Fibroblast of lung (primary cell): ENCODE data around the gene ALDH3B2. TPM values are rescaled to one million over a fixed set of nuclear protein-coding genes. Genes with fewer than 3 reads are reported as not detected.
"Not testable (repeated sequence)": the region's sequence is repeated elsewhere in the genome, so short reads cannot be mapped to it uniquely, and the experiment has no call there.

Source experiments
- DNase-seq, 2 donors: peaks; one replicate each; pipeline versions ENCODE4 v3.0.0 to v3.0.0-alpha.2; 2010; ENCODE audit warnings: low read depth in 2 of 2
- H2AFZ ChIP-seq: 2 replicates; pipeline ENCODE4 v1.5.1; 2012; ENCODE audit warnings: low read length, control low read depth, inconsistent platforms
- H3K27ac ChIP-seq: 2 replicates; pipeline ENCODE4 v1.5.1; 2011; ENCODE audit warnings: low read length, control low read depth; ENCODE audit not compliant: insufficient read depth
- H3K27me3 ChIP-seq: 2 replicates; pipeline ENCODE4 v1.5.1; 2011; ENCODE audit warnings: mild to moderate bottlenecking, low read length; ENCODE audit not compliant: control insufficient read depth, insufficient read depth
- H3K36me3 ChIP-seq: 2 replicates; pipeline ENCODE4 v1.5.1; 2011; ENCODE audit warnings: low read length; ENCODE audit not compliant: control insufficient read depth, insufficient read depth
- H3K4me1 ChIP-seq: 2 replicates; pipeline ENCODE4 v1.5.1; 2011; ENCODE audit warnings: low read length; ENCODE audit not compliant: control insufficient read depth, insufficient read depth; ENCODE audit errors: extremely low read depth
- H3K4me2 ChIP-seq: 2 replicates; pipeline ENCODE4 v1.5.1; 2011; ENCODE audit warnings: low read length, control low read depth; ENCODE audit not compliant: insufficient read depth; ENCODE audit errors: extremely low read depth
- H3K4me3 ChIP-seq, 4 experiments: fragments of 200-600 bp in 1 of 4; sonication (generic) in 1 of 4; replicated peaks in 1 of 4; 2 replicates each; pipeline ENCODE4 v1.5.1; 2011 to 2016; ENCODE audit warnings: low read length in 4 of 4, low read depth in 3 of 4, mild to moderate bottlenecking in 3 of 4, control low read depth in 2 of 4, inconsistent platforms in 1 of 4, mixed read lengths in 1 of 4; ENCODE audit not compliant: insufficient read depth in 1 of 4; ENCODE audit errors: control extremely low read depth in 1 of 4
- H3K79me2 ChIP-seq: 2 replicates; pipeline ENCODE4 v1.5.1; 2012; ENCODE audit warnings: mild to moderate bottlenecking, low read length, inconsistent platforms; ENCODE audit not compliant: control insufficient read depth, insufficient read depth
- H3K9ac ChIP-seq: 2 replicates; pipeline ENCODE4 v1.5.1; 2011; ENCODE audit warnings: mild to moderate bottlenecking, low read length, control low read depth; ENCODE audit not compliant: insufficient read depth
- H3K9me3 ChIP-seq: 2 replicates; pipeline ENCODE4 v1.5.1; 2012; ENCODE audit warnings: low read depth, low read length; ENCODE audit not compliant: control insufficient read depth, insufficient read depth
- H4K20me1 ChIP-seq: 2 replicates; pipeline ENCODE4 v1.5.1; 2011; ENCODE audit warnings: low read length; ENCODE audit not compliant: control insufficient read depth, insufficient read depth; ENCODE audit errors: extremely low read depth
- CTCF ChIP-seq, 2 donors: IDR thresholded peaks in 1 of 2; conservative IDR thresholded peaks in 1 of 2; 1 replicate in 1 of 2; 2 replicates in 1 of 2; pipeline ENCODE4 v1.5.1; 2011 to 2012; ENCODE audit warnings: low read length in 2 of 2, control low read depth in 1 of 2, inconsistent platforms in 1 of 2, low read depth in 1 of 2, mild to moderate bottlenecking in 1 of 2
- EZH2 ChIP-seq: IDR thresholded peaks from 2 replicates; pipeline ENCODE4 v1.5.1; 2012; ENCODE audit warnings: low read length, control low read depth, mild to moderate bottlenecking; ENCODE audit errors: missing control alignments
- polyA plus RNA-seq, 2 donors: library from polyadenylated mRNA; depleted of rRNA in 1 of 2; stranded (reverse) in 1 of 2; unstranded in 1 of 2; fragments of >200 nt; gene quantifications; 2 replicates each; pipeline ENCODE4 v1.2.1, GENCODE V29; 2011 to 2012; ENCODE audit warnings: missing spikeins in 1 of 2
- total RNA-seq: library from RNA; depleted of rRNA; stranded (reverse); fragments of >200 nt; gene quantifications from 2 replicates; pipeline ENCODE4 v1.2.1, GENCODE V29; 2014

The ALDH3B2 gene
- total and polyA plus RNA-seq, 2 donors (not counting 1 experiment from before 2014, with no cell fraction given), result not detected

DNA sequence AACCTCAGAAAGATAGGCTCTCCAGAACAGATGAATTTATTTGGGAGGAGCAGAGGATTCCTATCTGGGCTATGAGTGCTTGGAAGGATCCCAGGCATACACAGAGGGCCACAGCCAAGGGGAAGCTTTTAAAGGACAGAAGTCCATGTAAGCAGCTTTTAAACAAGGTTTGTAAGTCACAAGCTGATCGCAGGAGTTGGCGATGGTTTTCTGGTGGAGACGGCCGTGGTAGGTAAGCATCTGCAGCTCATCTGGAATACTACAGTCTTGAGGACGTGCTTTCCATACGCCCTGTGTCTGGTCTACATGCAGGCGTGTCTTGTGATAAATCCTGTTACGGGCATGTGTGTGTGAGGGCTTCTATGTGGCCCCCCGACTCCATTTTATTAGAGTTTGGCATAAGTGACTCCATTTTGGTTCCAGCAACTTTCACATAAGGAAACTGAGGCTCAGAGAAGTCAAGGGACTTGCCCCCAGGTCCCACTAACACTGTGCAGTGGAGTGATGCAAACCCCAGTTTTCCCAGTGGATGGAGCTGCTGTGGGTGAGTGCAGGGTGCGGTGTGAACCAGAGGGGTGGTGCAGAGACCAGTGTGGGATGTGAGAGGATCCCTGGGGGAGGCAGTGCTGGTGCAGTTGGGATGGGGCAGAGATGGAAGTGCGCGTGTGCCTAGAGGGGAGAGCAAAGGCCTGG, 12.1 kb downstream of the ALDH3B2 start:
- H4K20me1 ChIP-seq, result no peaks in the 10 kb centered on the region
- no peak for DNase-seq
- no peaks in the 10 kb centered on the region for H3K9me3 ChIP-seq
- H3K79me2 ChIP-seq, result no peaks in the 10 kb centered on the region
- no peaks in the 10 kb centered on the region for H3K4me1 ChIP-seq
- H3K9ac ChIP-seq, result no peak overlapping the region
- no peaks in the 10 kb centered on the region for H3K27me3 ChIP-seq
- H3K36me3 ChIP-seq, result no peaks in the 10 kb centered on the region
- H3K4me2 ChIP-seq, result no peak overlapping the region
- no peak for TF ChIP-seq EZH2
- no peak for TF ChIP-seq CTCF (conservative IDR thresholded peaks at IDR 0.05 in 1 of 2, IDR thresholded peaks at IDR 0.05 in 1 of 2; ENCODE audit: low read depth in 1 of 2, low read length in 2 of 2)
- no peak overlapping the region for H3K27ac ChIP-seq
- H2AFZ ChIP-seq, result no peak overlapping the region
- no peak overlapping the region for H3K4me3 ChIP-seq

DNA sequence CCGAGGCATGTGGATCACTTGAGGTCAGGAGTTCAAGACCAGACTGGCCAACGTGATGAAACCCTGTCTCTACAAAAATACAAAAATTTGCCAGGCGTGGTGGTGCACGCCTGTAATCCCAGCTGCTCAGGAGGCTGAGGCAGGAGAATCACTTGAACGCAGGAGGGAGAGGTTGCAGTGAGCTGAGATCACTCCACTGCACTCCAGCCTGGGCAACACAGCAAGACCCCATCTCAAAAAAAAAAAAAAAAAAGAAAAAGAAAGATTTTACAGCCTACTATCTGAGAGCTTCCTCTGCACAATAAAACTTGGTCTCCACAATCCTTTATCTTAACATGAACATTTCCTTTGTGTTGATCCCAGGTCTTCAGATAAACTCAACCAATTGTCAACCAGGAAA, 13.7 kb downstream of the ALDH3B2 start:
- H3K36me3 ChIP-seq, H3K79me2 ChIP-seq, H3K9ac ChIP-seq, H4K20me1 ChIP-seq, H3K4me2 ChIP-seq, H3K27me3 ChIP-seq, H3K4me1 ChIP-seq, H3K9me3 ChIP-seq, DNase-seq, H3K4me3 ChIP-seq, H2AFZ ChIP-seq, H3K27ac ChIP-seq: not testable (repeated sequence)

DNA sequence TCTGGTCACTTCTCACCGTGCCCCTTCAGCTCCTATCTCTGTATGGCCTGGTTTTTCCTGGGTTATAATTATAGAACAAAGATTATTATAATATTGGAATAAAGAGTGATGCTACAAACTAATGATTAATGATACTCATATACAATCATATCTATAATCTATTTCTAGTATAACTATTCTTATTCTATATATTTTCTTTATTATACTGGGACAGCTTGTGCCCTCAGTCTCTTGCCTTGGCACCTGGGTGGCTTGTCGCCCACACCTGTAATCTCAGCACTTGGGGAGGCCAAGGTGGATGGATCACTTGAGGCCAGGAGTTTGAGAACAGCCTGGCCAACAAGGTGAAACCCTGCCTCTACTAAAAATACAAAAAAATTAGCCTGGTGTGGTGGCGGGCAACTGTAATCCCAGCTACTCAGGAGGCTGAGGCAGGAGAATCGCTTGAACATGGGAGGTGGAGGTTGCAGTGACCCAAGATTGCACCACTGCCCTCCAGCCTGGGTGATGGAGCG, 14.7 kb downstream of the ALDH3B2 start:
- H3K27ac ChIP-seq, H3K4me1 ChIP-seq, H4K20me1 ChIP-seq, H3K4me2 ChIP-seq, H3K36me3 ChIP-seq, H3K27me3 ChIP-seq, DNase-seq, H3K79me2 ChIP-seq, H2AFZ ChIP-seq, H3K4me3 ChIP-seq, H3K9ac ChIP-seq, H3K9me3 ChIP-seq: not testable (repeated sequence)

GRCh38 chr11:67657300-67657699, 17.1 kb downstream of the ALDH3B2 start:
- no peak for DNase-seq
- Histone ChIP-seq H3K4me2 (no peak overlapping the region), H3K79me2 (no peaks in the 10 kb centered on the region), H4K20me1 (no peaks in the 10 kb centered on the region), H3K4me3 (no peak overlapping the region), H3K27ac (no peak overlapping the region), H3K27me3 (no peaks in the 10 kb centered on the region), H3K4me1 (no peaks in the 10 kb centered on the region), H3K9me3 (no peaks in the 10 kb centered on the region), H2AFZ (no peak overlapping the region), H3K36me3 (no peaks in the 10 kb centered on the region), H3K9ac (no peak overlapping the region)
- no peak for TF ChIP-seq CTCF (conservative IDR thresholded peaks at IDR 0.05 in 1 of 2, IDR thresholded peaks at IDR 0.05 in 1 of 2; ENCODE audit: low read depth in 1 of 2, low read length in 2 of 2)
- no peak for TF ChIP-seq EZH2
